GM18867 (cell line): ENCODE results near the gene PSMD8.
"Not testable (repeated sequence)": the region's sequence is repeated elsewhere in the genome, so short reads cannot be mapped to it uniquely, and the experiment has no call there.

Source experiments
- ATAC-seq: cut with Tn5 transposase; IDR thresholded peaks from one replicate; pipeline ENCODE4 v1.9.1; 2021; ENCODE audit warnings: mild to moderate bottlenecking, moderate library complexity; ENCODE audit not compliant: unreplicated experiment

PSMD8 gene

DNA sequence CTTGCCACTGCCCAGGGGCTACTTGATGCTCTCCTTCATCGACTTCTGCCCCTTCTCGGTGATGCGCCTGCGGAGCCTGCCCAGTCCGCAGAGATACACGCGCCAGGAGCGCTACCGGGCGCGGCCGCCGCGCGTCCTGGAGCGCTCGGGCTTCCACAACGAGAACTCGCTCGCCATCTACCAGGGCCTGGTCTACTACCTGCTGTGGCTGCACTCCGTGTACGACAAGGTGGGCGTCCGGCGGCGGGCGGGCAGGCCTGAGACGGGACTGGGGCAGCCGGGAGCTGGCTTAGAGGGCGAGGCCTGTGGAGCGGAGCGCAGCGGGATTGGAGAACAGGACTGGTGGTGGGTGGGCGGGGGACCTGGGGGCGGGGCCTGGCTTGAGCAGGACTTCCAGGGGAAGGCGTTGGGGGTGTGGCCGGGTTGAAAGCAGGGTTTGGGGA, 12.7 kb upstream of the PSMD8 start:
- peak; percentile 52 for ATAC-seq

DNA sequence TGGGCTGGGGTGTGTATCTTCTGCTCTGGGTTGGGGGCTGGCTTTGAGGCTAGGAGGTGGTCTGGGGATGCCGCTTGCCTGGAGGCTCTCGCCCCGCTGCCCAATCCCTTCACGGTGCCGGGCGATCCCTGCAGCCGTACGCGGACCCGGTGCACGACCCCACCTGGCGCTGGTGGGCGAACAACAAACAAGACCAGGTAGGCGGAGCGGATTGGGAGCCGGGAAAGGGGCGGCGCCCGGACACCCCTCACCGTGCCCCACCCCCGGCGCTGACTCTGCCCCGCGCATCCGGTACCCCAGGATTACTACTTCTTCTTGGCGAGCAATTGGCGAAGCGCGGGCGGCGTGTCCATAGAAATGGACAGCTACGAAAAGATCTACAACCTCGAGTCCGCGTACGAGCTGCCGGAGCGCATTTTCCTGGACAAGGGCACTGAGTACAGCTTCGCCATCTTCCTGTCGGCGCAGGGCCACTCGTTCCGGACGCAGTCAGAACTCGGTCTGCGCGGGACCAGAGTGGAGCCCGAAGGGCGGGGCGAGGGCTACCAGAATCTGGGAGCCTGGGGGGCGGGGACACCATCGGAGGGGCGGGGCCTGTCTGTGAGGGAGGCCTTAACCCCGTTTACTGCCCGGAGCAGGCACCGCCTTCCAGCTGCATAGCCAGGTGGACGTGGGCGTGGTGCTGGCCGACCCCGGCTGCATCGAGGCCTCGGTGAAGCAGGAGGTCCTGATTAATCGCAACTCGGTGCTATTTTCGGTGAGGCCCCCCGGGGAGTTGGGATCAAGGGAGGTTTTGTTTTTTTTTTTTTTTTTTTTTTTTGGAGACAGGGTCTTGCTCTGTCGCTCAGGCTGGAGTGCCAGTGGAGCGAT, 12.1 kb upstream of the PSMD8 start:
- peak; percentile 47 for ATAC-seq

DNA sequence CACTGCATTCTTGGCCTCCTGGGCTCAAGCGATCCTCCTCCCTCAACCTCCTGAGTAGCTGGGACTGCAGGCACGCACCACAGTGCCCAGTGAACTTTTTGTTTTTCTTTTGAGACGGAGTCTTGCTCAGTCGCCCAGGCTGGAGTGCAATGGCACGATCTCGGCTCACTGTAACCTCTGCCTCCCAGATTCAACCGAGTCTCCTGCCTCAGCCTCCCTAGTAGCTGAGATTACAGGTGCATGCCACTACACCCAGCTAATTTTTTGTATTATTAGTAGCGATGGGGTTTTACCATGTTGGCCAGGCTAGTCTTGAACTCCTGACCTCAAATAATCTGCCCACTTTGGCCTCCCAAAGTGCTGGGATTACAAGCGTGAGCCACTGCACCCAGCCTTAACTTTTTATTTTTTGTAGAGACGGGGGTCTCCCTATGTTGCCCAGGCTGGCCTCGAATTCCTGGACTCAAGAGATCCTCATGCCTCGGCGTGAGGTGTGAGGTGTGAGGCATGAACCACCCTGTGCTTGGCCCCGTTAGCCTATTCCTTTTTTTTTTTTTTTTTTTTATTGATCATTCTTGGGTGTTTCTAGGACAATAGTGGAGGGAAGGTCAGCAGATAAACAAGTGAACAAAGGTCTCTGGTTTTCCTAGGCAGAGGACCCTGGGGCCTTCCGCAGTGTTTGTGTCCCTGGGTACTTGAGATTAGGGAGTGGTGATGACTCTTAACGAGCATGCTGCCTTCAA, 11.3 kb upstream of the PSMD8 start:
- not testable (repeated sequence) for ATAC-seq

DNA sequence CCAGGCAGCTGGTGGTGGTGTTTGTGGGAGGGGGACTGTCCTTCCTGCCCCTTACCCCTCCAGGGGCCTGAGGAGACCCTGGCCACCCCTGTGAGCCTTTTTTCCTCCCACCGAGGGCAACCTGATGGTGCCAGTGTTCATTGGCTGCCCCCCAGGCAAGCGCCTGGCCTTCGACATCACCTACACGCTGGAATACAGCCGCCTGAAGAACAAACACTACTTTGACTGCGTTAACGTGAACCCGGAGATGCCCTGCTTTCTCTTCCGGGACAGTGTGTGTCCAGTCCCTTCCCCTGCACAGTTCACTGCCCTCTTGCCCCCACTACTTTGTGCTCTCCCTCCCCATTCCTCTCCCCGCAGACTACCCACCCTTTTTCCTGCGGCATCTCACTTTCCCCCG, 7.3 kb upstream of the PSMD8 start:
- no peak for ATAC-seq

DNA sequence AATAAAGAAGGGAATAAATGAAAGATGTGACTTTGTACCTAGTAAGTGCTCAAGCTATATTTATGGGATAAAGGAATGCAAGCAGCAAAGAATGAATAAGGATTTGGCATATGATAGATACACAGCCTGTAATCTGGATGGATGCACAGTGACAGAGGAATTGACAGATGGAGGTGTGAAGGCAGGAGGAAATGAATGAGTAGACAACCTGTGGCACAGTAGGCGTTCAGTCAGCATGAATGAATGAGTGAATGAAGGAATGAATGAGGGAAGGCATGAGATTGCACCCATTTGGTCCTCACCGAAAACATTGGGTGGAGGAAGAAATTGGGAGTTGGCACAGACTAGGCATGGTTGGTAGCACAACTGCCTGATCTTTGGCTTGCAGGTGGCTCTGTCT, 4.8 kb upstream of the PSMD8 start:
- no peak for ATAC-seq

DNA sequence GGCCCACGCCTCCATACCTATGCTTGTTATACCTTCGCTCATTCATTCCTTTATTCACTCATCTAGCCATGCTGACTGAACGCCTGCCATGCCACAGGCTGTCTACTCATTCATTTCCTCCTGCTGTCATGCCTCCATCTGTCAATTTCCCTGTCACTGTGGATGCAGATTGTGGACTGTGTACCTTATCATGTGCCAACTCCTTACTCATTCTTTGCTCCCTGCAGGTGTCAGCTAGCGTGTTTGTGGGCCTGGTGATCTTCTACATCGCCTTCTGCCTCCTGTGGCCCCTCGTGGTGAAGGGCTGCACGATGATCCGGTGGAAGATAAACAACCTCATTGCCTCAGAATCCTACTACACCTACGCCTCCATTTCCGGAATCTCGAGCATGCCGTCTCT, 4.1 kb upstream of the PSMD8 start:
- ATAC-seq: no peak

DNA sequence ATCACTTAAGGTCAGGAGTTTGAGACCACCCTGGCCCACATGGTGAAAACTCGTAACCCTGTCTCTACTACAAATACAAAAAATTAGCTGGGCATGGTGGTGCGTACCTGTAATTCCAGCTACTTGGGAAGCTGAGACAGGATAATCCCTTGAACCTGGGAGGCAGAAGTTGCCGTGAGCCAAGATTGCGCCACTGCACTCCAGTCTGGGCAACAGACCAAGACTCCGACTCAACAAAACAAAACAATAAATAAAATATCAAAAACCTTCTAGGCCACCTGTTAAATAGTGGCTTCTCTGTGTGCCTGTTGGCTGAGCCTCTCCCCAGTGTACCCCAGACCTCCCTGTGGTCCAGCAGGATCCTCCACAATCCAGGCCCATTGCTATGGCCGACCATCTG, 3.3 kb upstream of the PSMD8 start:
- ATAC-seq: no peak

DNA sequence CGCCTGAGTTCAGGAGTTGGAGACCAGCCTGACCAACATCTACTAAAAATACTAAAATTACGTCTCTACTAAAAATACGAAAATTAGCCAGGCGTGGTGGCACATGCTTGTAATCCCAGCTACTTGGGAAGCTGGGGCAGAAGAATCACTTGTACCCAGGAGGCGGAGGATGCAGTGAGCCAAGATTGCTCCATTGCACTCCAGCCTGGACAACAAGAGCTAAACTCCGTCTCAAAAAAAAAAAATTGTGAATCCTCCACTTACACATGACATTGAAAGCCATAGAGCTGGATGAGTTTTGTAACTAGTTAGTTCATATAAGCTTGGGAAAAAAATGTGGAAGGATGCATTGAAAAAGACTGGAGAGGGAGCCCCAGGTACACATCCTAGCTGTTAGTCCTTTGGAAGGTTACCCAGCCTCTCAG, 452 bp upstream of the PSMD8 start:
- no peak for ATAC-seq

DNA sequence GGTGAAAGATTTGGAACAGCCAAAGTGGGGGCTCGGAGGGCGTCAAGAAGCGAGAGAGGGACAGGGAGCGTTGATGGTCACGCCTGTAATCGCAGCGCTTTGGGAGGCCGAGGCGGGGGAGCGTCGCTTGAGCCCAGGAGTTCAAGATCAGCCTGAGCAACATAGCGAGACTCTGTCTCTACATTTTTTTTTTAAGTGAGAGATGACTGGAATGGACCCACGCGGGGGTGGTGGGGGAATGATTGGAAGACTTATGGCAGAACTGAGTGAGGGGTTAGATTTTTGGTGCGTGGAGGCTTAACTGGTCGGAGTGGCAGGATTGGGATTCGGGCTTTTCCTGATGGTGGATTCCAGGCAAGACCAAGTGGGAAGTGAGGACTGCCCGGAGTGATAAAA, 725 bp downstream of the PSMD8 start:
- no peak for ATAC-seq

DNA sequence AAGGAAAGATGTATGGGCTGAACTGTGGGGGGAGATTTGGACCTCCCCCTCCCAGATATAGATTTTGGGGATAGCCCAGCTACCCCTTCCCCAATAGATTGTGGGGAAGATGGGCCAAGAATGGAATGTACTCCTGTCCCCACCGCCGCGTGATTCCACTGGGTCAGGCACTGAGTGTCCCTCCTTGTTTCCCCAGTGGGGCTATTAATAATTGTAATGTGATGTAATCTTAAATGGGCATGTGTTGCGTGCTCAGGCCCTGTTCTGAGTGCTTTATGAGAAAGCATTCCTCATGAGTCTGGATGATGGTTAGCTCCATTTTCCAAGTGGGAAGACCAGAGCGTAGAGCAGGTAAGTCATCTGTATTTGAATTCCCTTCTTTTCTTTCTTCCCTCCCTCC, 1.4 kb downstream of the PSMD8 start:
- ATAC-seq: no peak

DNA sequence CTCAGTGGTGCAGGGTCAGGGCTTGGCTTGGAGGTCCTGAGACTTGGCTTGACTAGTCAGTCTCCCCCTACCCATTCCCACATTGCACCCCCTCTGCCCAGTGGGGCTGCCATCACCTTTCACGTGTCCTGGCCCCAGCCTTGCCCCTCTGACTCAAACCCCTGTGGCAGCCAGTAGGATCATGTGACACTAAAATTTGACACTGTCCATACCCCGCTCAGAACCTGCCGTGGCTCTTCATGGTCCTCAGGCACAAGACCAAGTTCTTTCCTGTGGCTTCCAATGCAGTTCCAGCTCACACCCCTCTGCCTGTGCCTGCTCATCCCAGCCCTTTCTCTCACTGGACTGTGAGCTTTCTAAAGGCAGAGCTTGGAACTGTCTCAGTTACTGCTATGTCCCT, 2.2 kb downstream of the PSMD8 start:
- ATAC-seq: no peak

DNA sequence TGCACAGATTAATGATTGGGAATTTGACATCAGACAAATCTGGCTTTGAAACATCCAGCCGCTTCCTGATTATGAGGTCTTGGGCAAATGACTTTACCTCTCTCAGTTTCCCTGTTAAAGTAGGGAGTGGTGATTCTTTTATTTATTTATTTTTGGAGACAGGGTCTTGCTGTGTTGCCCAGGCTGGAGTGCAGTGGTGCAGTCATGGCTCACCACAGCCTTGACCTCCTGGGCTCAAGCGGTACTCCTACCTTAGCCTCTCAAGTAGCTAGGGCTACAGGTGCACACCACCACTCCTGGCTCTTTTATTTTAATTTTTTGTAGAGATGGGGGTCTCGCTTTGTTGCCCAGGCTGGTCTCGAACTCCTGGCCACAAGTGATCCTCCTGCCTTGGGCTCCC, 2.7 kb downstream of the PSMD8 start:
- ATAC-seq: no peak

DNA sequence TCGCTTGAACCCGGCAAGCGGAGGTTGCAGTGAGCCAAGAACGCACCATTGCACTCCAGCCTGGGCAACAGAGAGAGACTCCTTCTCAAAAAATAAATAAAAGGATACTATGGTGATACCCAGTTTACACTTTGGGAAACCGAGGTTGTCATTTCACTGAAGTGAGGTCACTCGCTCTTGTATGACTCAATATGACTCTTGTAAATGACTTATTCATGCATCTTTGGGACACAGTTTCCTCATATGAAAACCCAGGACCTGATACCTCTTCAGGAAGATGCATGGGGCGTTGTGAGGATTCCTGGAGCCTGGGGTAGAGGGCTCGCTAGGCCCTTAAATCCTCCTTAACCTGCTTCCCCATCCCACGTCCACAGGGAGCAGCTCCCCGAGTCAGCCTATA, 4.5 kb downstream of the PSMD8 start:
- ATAC-seq: no peak

DNA sequence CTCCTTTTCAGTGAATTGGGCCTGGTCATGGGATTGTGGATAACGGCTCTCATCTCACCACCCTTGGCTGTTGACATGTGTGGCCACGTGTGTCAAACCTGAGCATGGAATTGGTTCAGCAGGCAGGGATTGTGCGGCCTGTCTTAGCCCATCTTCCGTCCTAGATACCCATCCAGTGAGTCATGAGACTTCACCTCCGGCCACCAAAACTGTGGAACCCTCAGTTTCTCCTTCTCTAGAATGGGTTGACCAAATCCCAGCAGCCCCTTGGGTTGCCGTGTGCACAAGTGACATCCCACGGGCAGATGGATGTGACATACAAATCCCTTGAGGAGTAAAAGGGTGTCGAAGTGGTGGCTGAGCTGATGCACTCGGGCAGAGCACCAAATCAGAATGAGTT, 6.8 kb downstream of the PSMD8 start:
- no peak for ATAC-seq

DNA sequence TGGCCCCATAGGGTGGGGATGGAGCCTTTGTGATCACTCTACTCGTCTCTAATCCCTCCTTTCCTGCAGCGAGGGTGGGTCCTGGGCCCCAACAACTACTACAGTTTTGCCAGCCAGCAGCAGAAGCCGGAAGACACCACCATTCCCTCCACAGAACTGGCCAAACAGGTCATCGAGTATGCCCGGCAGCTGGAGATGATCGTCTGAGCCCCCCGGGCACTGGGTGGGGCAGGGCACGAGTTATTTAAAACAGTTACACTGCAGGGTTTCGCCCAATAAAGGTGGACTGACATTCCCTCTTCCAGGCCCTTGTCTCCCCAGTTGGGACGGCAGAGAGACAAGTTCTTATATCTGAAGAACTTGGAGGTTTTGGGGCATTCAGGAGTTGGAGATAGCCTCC, 8.8 kb downstream of the PSMD8 start:
- ATAC-seq: no peak

DNA sequence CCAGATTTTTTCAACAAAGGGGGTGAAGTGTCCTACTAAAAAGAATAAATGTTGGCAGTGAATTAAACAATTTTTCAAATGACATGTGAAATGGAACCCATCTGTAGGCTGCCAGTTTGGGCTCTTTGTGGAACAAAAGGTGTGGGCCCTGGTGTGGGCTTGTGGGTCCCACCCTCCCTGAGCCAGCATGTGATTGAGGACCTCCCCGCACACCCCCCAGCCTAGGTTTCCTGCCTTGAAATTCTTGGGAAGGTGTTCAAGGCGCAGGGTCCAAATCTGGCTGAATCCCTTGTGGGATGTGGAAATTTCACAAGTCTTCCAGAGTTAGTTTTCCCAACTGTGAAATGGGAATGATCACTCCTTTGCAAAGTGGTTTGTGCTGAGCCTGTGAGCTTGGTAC, 9.4 kb downstream of the PSMD8 start:
- ATAC-seq: no peak

DNA sequence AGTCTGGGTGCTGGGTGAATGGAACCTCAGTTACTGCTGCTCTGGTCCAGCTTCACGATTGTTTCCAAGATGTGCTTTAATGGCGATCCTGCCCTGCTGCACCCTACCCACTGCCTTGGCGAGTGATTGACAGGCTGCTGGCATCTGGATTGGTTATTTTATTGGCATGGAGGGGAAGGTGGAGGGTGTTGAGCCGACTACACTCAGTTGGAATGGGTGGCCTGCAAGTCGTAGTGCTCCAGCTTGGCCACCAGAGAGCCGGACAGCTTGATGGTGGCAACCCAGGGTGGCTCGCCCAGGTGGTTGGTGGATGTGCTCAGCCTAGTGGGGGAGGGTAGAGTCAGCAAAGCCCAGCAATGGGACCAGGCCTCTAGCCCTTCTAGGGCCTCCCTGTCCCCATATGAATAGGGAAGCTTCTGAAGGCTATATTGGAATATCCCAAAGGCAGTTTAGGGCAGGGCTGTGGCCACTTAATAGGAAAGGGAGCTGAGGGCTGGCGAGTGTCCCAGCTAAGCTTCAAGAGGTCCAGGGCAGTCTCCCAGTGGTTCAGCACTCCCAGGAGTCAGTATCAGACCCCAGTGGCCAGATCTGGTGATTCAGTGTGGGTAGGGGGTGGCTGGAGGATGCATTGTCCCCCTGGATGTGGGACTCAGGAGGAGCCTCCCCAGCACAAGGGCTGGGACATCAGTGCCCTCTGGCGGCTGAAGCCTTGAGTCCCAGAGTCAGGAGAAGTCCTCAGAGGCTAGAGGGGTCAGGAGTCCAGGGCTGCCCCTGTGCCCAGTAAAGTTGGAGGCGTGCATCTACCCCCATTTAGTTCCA, 10.0 kb downstream of the PSMD8 start:
- no peak for ATAC-seq

DNA sequence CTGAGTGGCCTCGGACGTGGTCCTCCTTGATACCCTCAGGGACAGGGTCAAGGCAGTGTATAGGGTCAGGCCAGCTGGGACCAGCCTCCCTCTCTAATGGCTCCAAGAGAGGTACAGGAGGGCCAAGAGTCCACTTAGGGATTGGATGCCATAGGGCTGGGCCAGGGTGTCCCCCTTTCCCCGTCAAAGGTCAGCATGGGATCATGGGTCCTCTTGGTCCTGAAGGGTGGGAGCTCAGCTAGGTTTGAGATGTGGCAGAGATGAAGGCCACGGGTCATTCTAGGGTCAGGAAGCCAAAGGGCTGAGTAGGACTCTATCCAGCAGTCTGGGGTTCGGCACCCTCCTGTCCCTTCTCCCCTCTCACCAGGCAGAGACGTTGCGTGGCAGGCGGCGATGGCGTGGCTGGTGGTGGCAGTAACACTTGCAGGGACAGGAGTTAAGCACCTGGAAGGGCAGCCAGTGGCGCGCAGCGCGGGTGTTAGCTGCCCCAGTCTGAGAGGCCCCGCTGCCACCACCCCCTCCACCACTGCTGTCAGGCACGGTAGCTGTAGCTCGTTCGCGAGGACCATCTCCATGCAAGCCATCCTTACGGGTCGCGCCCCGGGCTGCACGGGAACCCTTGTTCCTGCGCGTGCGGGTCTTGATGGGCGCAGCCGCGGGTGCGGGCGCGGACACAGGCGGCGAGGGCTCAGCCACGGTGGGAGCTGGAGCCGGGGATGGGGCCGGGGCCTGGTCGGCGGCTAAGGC, 10.9 kb downstream of the PSMD8 start:
- no peak for ATAC-seq

DNA sequence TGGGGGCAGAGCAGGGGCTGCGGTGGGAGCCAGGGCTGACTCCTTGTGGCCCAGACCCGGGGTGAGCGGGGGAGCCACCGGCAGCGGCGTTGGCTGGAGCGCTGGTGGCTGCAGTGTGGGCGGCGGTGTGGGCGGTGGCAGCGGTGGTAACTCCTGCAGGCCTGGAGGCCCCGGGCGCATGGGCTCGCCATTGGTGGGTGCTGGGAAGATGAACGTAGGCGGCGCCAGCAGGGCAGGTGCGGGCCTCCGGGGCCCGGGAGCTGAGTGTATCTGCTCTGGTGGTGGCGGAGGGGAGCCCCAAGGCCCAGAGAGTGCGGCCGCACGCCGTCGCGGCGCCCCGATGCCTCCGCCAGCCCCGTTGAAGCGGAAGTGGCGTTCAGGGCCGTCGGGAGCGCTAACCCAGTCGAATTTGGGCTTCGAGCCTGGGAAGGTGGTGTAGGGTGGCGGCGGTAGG, 11.5 kb downstream of the PSMD8 start:
- ATAC-seq: no peak

DNA sequence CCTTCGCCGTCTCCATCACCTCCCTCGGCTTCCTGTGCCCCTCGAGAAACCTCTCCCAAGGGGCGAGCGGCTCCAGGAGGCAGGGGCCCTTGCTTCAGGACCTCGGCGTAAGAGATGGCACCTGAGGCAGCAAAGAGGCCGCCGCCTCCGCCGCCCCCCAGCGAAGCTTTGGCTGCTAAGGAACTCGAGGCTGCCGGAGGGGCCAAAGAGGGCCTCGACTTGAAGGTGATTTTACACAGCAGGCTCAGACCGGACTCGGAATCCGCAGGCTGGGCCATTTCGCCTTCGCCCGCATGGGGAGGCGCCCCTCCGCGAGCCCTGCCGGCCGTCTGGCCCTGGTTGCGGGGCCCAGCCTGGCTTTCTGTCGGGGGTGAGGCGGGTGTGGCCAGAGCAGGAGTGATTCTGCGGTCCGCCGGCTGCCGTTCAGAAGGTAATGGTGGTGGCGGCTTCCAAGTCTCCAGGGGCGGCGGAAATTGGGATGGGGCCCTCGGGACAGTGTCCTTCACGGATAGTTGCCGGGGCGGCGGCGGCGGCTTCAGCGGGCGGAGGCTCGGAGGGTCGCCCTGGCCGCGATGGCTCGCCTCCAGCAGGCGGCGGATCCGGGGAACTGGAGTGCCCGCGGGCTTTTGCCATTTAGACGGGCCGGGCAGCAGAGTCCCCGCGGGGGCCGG, 12.1 kb downstream of the PSMD8 start:
- ATAC-seq: no peak
